Stimulated activated CD4-positive, alpha-beta T cell treated with anti-CD3 and anti-CD28 coated beads, Interleukin-15, amount 100 ng/mL, for 48 hours (primary cell): Measurements from ENCODE around the gene ANO6.

Experiments
- DNase-seq, 2 donors: peaks; one replicate each; pipeline ENCODE4 v3.0.0-alpha.2; 2020; ENCODE audit warnings: low read depth in 2 of 2

Gene ANO6

GRCh38 chr12:45209784-45210183 lies 6.1 kb upstream of the ANO6 start:
- no peak for DNase-seq

DNA sequence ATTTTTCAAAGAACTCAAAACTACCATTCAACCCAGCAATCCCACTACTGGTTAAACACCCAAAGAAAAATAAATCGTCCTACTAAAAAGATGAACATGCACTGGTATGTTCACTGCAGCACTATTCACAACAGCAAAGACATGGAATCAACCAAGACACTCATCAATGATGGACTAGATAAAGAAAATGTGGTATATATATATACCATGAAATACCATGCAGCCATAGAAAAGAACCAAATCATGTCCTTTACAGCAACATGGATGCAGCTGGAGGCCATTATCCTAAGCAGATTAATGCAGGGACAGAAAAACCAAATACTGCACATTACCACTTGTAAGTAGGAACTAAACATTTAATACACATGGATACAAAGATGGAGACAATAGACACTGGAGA lies 3.8 kb upstream of the ANO6 start:
- DNase-seq: no peak

DNA sequence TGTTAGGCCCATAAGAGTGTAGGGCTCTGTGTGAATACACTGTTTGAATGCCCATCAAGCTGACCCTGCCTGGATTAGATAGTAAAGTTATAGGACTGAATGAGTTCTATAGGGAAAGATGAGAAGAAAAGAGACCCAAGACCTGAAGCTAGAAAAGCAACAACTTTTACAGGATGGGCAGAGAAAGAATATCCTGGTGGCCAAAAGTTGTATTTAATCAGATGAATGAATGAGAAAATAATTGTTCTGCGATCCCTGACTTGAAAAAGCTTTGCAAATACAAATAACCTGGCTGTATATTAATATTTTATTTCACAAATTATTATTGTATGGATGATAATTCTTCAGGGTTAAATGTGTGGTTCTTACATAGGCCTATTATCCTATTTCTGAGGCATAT lies 2.8 kb upstream of the ANO6 start:
- DNase-seq: no peak

- no peak for DNase-seq
Measured at GRCh38 chr12:45214071-45214470, 1.8 kb upstream of the ANO6 start.

- DNase-seq: no peak
Measured at GRCh38 chr12:45214749-45215418, 1.0 kb upstream of the ANO6 start.

- DNase-seq: peak; percentile 15 to 18
Measured at GRCh38 chr12:45216230-45216982, 511 bp downstream of the ANO6 start.

DNA sequence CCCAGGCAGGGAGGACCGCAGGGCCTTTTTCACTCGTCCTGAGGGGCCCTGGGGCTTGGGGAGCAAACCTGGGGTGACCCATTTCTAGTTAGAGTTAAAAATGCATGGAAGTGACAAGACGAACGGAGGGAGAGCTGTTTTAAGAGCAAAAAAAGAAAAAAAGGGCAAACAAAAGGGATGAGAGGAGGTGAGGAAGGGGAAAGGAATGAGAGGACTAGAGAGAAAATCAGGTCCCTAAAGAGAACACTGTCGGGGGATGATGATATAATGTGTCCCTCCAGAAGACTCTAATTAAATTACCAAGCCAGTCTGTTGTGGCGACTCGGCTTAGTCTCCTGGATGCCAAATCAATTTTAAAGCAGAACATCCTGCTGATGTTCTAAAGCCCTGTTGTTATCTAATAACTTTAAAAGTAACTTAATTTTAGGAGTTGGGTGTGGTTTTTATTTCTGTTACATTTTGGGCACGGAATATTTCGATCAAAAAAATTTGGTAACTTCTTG lies 1.1 kb downstream of the ANO6 start:
- DNase-seq: no peak

DNA sequence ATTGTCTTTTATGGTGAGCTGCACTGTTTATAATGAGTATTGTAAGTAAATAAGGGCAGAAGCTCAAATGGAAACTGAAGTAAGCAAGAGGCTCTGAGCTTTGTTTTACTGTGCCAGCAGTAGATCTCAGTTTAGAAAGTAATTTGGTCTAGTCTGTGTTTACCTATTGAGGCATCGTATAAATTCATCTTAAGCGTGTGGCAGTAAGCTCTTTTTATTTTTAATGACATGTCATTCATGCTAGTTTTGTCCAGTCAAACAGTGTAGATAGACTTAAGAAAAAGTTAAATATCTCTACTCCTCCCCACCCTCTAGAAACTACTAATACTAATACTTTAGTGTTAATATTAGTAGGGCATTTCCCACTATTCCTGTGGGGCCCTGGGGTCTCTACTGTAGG lies 2.0 kb downstream of the ANO6 start:
- no peak for DNase-seq

DNA sequence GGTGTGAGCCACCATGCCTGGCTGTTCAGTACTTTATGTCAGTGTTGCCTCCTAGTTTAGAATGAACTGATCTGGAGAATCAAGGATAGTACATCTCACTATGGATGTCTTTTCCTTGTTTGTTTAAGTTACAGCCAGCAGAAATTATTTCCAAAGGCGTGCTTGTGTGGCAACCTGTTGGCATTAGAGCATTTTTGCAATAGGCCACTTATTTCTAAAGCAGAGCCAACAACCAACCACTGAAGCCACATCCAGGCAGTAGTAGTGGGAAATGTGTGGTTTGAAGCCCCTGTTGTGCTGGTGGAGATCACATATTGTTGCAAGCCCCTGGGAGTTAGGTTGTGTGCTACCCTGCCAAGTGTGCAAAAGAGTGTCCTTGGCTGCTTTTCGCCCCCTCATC lies 3.7 kb downstream of the ANO6 start:
- no peak for DNase-seq

- no peak for DNase-seq
Measured at GRCh38 chr12:45220363-45220931, 4.6 kb downstream of the ANO6 start.

- DNase-seq: no peak
Measured at GRCh38 chr12:45220969-45221368, 5.1 kb downstream of the ANO6 start.

- DNase-seq: no peak
Measured at GRCh38 chr12:45223868-45224267, 8.0 kb downstream of the ANO6 start.

DNA sequence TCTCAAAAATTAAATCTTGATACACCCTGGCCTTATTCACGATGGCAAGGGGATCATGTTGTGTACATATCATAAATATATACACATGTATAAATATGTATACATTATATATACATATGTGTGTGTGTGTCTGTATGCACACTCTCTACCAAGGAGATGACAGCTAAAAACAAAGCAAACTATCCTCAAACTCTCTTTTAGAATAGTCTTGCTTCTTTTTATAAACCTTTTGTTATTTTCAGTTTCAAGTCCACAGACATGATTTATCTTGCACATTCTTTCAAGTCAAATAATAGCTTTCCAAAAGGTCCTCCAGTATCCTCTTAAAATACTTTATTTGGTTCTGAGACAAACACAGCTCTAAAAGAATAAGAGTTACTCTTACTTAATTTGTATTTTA lies 8.4 kb downstream of the ANO6 start:
- DNase-seq: no peak

DNA sequence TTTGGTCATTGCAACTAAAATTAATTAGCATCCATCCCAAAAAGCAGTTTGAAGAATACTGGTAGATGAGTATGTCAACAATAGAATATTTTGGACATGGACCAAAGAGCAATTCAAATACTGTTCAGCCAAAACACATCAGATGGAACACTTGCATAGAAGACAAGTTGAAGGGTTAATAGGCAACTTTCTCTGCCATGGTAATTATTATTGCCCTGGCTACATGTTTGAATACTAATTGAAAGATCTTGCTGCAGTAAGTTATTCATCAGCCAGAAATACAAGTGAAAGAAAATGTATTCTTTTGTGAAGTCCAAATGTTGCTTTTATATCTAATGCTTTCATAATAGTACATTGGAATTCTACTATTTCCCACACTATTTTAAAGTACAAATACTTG lies 10.1 kb downstream of the ANO6 start:
- DNase-seq: no peak

- no peak for DNase-seq
Measured at GRCh38 chr12:45227316-45228067, 11.6 kb downstream of the ANO6 start.

GRCh38 chr12:45231515-45232145 lies 15.7 kb downstream of the ANO6 start:
- DNase-seq: no peak

GRCh38 chr12:45232146-45232755 lies 16.4 kb downstream of the ANO6 start:
- no peak for DNase-seq

- peak; percentile 22 to 31 for DNase-seq
Measured at GRCh38 chr12:45232756-45233372, 17.0 kb downstream of the ANO6 start.

- DNase-seq: no peak
Measured at GRCh38 chr12:45234139-45234865, 18.4 kb downstream of the ANO6 start.
